Breast epithelium (tissue), 3 donors: ENCODE measurements around the gene ATP1A2.

Experiments
- POLR2AphosphoS5 ChIP-seq, 3 donors: sonication (generic); formaldehyde crosslinking; IDR thresholded peaks; one replicate each; pipeline ENCODE4 v1.6.1; 2017; ENCODE audit warnings: antibody characterized with exemption in 3 of 3
- TF ChIP-seq, protein P1 (sequence below), 3 donors: fragments of 450-650 bp; IDR thresholded peaks; one replicate each; pipeline ENCODE4 v1.5.1; 2016 to 2017; ENCODE audit warnings: antibody characterized with exemption in 3 of 3, mild to moderate bottlenecking in 3 of 3, moderate library complexity in 3 of 3

DNA sequence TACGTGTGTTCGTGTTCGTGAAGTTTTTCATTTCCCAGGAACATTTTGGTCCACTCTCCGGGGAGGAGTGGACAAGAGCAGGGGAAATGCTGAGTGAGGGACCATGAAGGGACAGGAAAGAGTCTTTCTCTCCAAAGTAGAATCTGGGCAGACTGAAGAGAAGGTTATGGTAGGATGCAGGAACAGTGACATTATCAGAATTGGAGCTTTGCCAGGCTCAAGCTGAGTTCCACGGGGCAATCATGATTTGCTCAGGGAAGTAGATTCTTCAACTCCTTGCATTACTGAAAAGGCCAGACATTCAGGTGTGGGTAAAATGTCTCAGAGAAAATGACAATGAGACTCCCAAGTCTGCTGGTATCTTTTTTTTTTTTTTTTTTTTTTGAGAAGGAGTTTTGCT lies 52.5 kb downstream of the ATP1A2 start:
- TF ChIP-seq, protein P1, sequence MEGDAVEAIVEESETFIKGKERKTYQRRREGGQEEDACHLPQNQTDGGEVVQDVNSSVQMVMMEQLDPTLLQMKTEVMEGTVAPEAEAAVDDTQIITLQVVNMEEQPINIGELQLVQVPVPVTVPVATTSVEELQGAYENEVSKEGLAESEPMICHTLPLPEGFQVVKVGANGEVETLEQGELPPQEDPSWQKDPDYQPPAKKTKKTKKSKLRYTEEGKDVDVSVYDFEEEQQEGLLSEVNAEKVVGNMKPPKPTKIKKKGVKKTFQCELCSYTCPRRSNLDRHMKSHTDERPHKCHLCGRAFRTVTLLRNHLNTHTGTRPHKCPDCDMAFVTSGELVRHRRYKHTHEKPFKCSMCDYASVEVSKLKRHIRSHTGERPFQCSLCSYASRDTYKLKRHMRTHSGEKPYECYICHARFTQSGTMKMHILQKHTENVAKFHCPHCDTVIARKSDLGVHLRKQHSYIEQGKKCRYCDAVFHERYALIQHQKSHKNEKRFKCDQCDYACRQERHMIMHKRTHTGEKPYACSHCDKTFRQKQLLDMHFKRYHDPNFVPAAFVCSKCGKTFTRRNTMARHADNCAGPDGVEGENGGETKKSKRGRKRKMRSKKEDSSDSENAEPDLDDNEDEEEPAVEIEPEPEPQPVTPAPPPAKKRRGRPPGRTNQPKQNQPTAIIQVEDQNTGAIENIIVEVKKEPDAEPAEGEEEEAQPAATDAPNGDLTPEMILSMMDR (IDR thresholded peaks at IDR 0.05) = no peak
- no peak for TF ChIP-seq POLR2AphosphoS5 (IDR thresholded peaks at IDR 0.05)
